NT2/D1 (cell line): Measurements from ENCODE around the gene ASMTL.

ENCODE experiments used
- DNase-seq: peaks from one replicate; pipeline ENCODE4 v3.0.0-alpha.2; 2011; ENCODE audit warnings: low read depth, low spot score
- H3K27me3 ChIP-seq: 2 replicates; pipeline ENCODE4 v1.6.0; 2011; ENCODE audit warnings: mild to moderate bottlenecking; ENCODE audit not compliant: insufficient read length, insufficient read depth
- H3K36me3 ChIP-seq: 2 replicates; pipeline ENCODE4 v1.6.1; 2011; ENCODE audit warnings: mild to moderate bottlenecking, low read length, mixed read lengths; ENCODE audit not compliant: insufficient read depth, insufficient read length
- H3K4me1 ChIP-seq: 2 replicates; pipeline ENCODE4 v1.5.1; 2011; ENCODE audit not compliant: insufficient read depth, insufficient read length
- H3K4me3 ChIP-seq: 2 replicates; pipeline ENCODE4 v1.5.1; 2011; ENCODE audit warnings: low read depth; ENCODE audit not compliant: insufficient read length
- H3K9ac ChIP-seq: 2 replicates; pipeline ENCODE4 v1.6.0; 2011; ENCODE audit warnings: low read depth; ENCODE audit not compliant: insufficient read length
- H3K9me3 ChIP-seq: 2 replicates; pipeline ENCODE4 v1.5.1; 2011; ENCODE audit warnings: mild to moderate bottlenecking, low read length; ENCODE audit not compliant: insufficient read depth
- SUZ12 ChIP-seq: IDR thresholded peaks from 2 replicates; pipeline ENCODE4 v1.6.1; 2011; ENCODE audit not compliant: insufficient read length, insufficient read depth; ENCODE audit errors: extremely low read depth
- YY1 ChIP-seq: IDR thresholded peaks from 2 replicates; pipeline ENCODE4 v1.6.1; 2011; ENCODE audit not compliant: insufficient read length, insufficient read depth
- ZNF274 ChIP-seq: IDR thresholded peaks from 2 replicates; pipeline ENCODE4 v1.6.1; 2011; ENCODE audit warnings: mild to moderate bottlenecking, low read depth, low read length

Gene ASMTL

DNA sequence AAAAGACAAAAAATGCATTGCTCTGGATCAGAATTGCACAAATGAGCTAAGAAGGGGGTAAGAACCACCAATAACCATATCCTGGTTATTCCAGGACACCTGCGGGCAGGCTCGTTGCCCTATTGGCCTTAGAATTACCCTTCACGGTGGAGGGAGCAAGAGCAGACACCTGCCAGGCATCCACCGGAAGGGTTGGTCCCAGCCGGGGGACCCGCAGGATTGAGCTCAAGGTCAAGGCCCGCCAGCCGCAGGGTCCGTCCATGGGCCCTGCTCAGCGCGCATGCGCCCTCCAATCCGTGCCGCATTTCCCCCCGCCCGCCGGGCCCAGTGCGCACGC is 61.4 kb downstream of the ASMTL start:
- peaks cover 80% of the 10 kb centered on the region for H3K36me3 ChIP-seq
- no peak for DNase-seq
- no peaks in the 10 kb centered on the region for H3K9me3 ChIP-seq

DNA sequence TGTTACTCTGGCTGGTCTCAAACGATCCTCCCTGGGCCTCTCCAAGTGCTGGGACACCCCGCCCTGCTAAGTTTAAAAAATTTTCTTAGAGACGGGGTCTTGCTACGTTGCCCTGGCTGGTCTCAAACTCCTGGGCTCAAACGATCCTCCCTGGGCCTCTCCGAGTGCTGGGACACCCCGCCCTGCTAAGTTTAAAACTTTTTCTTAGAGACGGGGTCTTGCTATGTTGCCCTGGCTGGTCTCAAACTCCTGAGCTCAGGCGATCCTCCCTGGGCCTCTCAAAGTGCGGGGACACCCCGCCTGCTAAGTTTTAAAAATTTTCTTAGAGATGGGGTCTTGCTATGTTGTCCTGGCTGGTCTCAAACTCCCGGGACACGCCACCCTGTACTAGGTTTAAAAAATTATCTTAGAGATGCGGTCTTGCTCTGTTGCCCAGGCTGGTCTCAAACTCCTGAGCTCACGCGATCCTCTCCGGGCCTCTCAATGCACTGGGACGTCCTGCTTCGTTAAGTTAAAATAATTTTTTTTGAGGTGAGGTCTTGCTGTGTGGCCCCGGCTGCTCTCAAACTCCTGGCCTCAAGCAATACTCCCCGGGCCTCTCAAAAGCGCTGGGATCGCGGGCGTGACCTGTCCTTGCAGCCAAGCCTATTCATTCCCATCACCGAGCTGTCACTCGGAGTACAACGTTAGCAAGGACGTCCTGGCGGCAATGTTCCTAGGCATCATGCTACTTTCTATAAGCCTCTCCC is 61.9 kb downstream of the ASMTL start:
- peak overlapping the region; percentile 96 for H3K4me3 ChIP-seq
- no peaks in the 10 kb centered on the region for H3K27me3 ChIP-seq
- TF ChIP-seq ZNF274 (no peak), YY1 (no peak), SUZ12 (no peak)
- peaks cover 80% of the 10 kb centered on the region for H3K36me3 ChIP-seq
- peak overlapping the region; percentile 100 for H3K9ac ChIP-seq
- H3K4me1 ChIP-seq = peaks cover 22% of the 10 kb centered on the region
- no peak for DNase-seq
- H3K9me3 ChIP-seq = no peaks in the 10 kb centered on the region

More for the DNA sequence above, 61.4 kb downstream of the ASMTL start:
- Histone ChIP-seq H3K4me3 (peak overlapping the region; percentile 96), H3K27me3 (no peaks in the 10 kb centered on the region), H3K9ac (peak overlapping the region; percentile 100), H3K4me1 (peaks cover 27% of the 10 kb centered on the region)
- TF ChIP-seq YY1 (no peak), SUZ12 (no peak), ZNF274 (no peak)

DNA sequence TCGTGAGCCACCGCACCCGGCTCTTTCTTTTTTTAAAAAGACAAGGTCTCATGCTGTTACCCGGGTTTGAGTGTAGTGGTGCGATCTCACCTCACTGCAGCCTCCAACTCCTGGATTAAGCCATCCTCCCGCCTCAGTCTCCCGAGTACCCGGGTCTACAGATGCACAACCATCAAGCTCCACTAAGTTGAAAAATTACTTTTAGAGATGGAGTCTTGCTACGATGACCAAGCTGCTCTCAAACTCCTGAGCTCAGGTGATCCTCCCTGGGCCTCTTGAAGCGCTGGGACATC is 62.8 kb downstream of the ASMTL start:
- Histone ChIP-seq H3K9ac (peak overlapping the region; percentile 72), H3K9me3 (no peaks in the 10 kb centered on the region), H3K36me3 (peaks cover 80% of the 10 kb centered on the region), H3K27me3 (no peaks in the 10 kb centered on the region), H3K4me3 (peak overlapping the region; percentile 15), H3K4me1 (peaks cover 14% of the 10 kb centered on the region)
- no peak for TF ChIP-seq ZNF274
- no peak for TF ChIP-seq SUZ12
- no peak for TF ChIP-seq YY1
- no peak for DNase-seq

DNA sequence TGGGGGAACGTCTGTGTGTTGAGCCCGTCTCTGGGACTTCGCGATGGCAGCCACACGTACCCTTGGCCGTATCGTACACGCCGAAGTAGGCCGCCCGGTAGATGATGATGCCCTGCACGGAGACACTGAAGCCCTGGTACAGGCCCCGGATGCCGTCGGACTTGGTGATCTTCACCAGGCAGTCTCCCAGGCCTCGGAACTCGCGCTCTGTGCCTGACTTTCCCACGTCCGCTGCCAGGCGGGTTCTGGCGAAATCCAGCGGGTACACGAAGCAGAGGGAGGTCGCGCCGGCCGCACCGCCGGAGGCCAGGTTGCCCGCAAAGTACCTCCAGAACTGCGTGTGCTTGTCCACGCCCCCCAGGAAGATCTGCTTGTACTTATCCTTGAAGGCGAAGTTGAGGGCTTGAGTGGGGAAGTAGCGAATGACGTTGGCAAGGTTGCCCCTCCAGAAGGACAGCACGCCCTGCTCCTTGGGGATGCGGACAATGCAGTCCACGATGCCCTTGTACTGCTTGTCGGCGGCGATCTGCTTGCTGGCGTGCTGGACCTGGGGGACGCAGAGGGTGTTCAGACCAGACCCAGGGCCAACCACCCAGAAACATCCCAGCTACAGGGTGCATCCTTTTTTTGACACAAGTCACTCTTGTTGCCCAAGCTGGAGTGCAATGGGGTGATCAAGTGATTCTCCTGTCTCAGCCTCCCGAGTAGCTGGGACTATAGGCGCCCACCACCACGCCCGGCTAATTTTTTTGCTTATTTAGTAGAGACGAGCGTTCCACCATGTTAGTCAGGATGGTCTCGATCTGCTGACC is 63.3 kb downstream of the ASMTL start:
- Histone ChIP-seq H3K27me3 (no peaks in the 10 kb centered on the region), H3K4me1 (peaks cover 9% of the 10 kb centered on the region), H3K9me3 (no peaks in the 10 kb centered on the region), H3K36me3 (peaks cover 80% of the 10 kb centered on the region), H3K9ac (peak overlapping the region; percentile 72), H3K4me3 (peak overlapping the region; percentile 16)
- DNase-seq = no peak
- TF ChIP-seq ZNF274 (no peak), SUZ12 (no peak), YY1 (no peak)

DNA sequence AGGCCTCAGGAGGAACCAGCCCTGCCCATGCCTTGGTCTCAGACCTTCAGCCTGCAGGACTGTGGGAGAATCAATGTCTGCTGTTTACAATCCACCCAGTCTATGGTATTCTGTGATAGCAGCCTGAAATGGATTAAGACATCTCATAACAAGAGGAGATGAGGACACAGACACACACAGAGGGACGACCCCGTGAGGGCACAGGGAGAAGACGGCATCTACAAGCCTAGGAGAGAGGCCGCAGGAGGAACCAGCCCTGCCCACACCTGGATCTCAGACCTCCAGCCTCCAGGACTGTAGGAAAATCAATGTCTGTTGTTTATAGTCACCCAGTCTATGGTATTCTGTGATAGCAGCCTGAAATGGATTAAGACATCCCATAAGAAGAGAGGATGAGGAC is 64.1 kb downstream of the ASMTL start:
- no peak overlapping the region for H3K4me3 ChIP-seq
- H3K9ac ChIP-seq = peak overlapping the region; percentile 45

DNA sequence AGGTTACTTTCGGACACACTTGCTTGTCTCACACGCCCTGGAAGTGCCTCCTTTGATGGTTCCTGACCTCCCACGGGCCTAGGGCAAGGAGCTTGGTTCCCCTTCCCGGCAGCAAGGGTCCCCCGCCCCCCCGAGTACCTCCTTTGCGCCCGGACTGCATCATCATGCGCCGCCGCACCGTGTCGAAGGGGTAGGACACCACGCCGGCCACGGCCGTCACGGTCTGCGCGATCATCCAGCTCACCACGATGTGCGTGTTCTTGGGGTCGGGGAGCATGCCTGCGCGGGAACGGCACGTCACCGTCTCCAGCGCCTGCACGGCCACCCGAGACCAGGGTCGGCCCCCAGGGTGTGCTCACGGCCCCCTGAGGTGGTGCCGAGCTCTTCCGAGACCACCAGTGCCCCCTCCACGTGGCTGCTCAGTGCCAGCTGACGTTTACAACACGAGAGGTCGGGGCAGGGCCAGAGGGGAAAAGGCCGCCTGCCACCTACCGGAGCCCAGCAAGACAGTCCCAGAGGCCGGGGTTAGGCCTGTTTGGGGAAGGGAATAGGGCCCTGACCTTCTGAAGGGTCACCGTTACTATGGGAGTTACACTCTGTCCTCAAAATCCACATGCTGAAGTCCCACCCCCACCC is 65.5 kb downstream of the ASMTL start:
- Histone ChIP-seq H3K27me3 (no peaks in the 10 kb centered on the region), H3K4me3 (no peak overlapping the region), H3K9me3 (no peaks in the 10 kb centered on the region), H3K9ac (no peak overlapping the region), H3K4me1 (peaks cover 12% of the 10 kb centered on the region), H3K36me3 (peaks cover 87% of the 10 kb centered on the region)
- DNase-seq = no peak
- TF ChIP-seq YY1 = no peak
- TF ChIP-seq ZNF274 = no peak
- TF ChIP-seq SUZ12 = no peak

More for the DNA sequence above, 64.1 kb downstream of the ASMTL start:
- no peaks in the 10 kb centered on the region for H3K27me3 ChIP-seq
- no peaks in the 10 kb centered on the region for H3K9me3 ChIP-seq
- H3K4me1 ChIP-seq = peaks cover 9% of the 10 kb centered on the region
- no peak for DNase-seq
- no peak for TF ChIP-seq YY1
- no peak for TF ChIP-seq ZNF274
- no peak for TF ChIP-seq SUZ12
- peaks cover 79% of the 10 kb centered on the region for H3K36me3 ChIP-seq
